GM08714 (cell line): ENCODE results near the gene MYL4.

Experiments
- H3K4me3 ChIP-seq: fragments of 200-500 bp; sonication (Bioruptor generic); 2 replicates; pipeline ENCODE4 v1.5.1; 2014; ENCODE audit warnings: mild to moderate bottlenecking, low read length, inconsistent platforms
- ZNF274 ChIP-seq: IDR thresholded peaks from 2 replicates; pipeline ENCODE4 v1.6.1; 2012; ENCODE audit warnings: mild to moderate bottlenecking, low read depth, low read length

The MYL4 gene

GRCh38 chr17:47238321-47239010, 29.3 kb downstream of the MYL4 start:
- no peak overlapping the region for H3K4me3 ChIP-seq
- no peak for TF ChIP-seq ZNF274

GRCh38 chr17:47239619-47239966, 30.4 kb downstream of the MYL4 start:
- H3K4me3 ChIP-seq = no peak overlapping the region
- TF ChIP-seq ZNF274 = no peak

- no peak overlapping the region for H3K4me3 ChIP-seq
- no peak for TF ChIP-seq ZNF274
Observed at GRCh38 chr17:47239967-47240651, 31.0 kb downstream of the MYL4 start.

- H3K4me3 ChIP-seq = no peak overlapping the region
- no peak for TF ChIP-seq ZNF274
Observed at GRCh38 chr17:47240806-47241205, 31.7 kb downstream of the MYL4 start.

- TF ChIP-seq ZNF274 = no peak
- H3K4me3 ChIP-seq = no peak overlapping the region
Observed at GRCh38 chr17:47242648-47243047, 33.5 kb downstream of the MYL4 start.

- TF ChIP-seq ZNF274 = no peak
- no peak overlapping the region for H3K4me3 ChIP-seq
Observed at GRCh38 chr17:47243737-47244598, 34.8 kb downstream of the MYL4 start.

GRCh38 chr17:47244697-47245096, 35.5 kb downstream of the MYL4 start:
- TF ChIP-seq ZNF274 = no peak

DNA sequence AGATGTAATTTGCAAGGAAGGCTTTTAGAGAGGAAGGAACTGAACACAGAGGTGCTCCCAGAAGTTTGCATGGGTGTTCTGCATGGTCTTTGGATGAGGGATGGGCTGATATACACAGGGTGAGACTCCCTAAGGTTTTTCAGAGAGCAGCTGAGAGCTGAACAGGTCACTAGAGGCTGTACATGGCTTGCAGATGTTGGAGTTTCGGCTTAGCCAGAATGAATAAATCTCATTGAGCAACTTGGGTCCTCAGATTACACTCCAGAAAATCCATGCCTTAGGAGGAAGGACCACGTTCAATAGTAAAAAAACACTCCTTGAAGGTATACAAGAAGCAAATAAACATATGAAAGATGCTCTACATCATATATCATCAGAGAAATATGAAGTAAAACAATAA, 37.0 kb downstream of the MYL4 start:
- TF ChIP-seq ZNF274 = no peak

More at GRCh38 chr17:47244697-47245096, 35.5 kb downstream of the MYL4 start:
- H3K4me3 ChIP-seq = no peak overlapping the region

GRCh38 chr17:47250855-47251254, 41.7 kb downstream of the MYL4 start:
- no peak for TF ChIP-seq ZNF274
- no peak overlapping the region for H3K4me3 ChIP-seq

More for the DNA sequence above, 37.0 kb downstream of the MYL4 start:
- no peak overlapping the region for H3K4me3 ChIP-seq

- TF ChIP-seq ZNF274 = no peak
- no peak overlapping the region for H3K4me3 ChIP-seq
Observed at GRCh38 chr17:47251421-47251940, 42.3 kb downstream of the MYL4 start.

DNA sequence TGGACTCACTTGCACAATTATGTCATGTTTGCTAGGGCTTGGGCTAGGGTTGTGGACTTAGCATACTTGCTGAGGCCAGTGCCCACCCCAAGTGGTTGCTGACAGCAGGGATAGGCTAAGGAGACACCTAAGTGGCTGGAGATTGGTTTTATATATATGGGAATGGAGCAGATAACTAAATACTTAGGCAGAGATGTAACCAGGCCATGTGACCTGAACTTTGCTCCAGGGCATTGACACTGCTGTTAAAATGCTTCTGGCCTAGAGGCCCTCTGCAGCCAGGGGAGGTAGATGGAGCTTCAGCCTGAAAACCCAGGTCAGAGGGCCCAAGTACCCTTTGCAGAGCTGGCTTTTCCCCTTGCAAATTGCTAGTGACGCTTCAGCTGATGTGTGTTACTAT, 43.1 kb downstream of the MYL4 start:
- H3K4me3 ChIP-seq = no peak overlapping the region
- TF ChIP-seq ZNF274 = no peak

- H3K4me3 ChIP-seq = peak overlapping the region; percentile 70; the same call in 1 of the 2 replicates
- no peak for TF ChIP-seq ZNF274
Observed at GRCh38 chr17:47252766-47253512, 43.8 kb downstream of the MYL4 start.

DNA sequence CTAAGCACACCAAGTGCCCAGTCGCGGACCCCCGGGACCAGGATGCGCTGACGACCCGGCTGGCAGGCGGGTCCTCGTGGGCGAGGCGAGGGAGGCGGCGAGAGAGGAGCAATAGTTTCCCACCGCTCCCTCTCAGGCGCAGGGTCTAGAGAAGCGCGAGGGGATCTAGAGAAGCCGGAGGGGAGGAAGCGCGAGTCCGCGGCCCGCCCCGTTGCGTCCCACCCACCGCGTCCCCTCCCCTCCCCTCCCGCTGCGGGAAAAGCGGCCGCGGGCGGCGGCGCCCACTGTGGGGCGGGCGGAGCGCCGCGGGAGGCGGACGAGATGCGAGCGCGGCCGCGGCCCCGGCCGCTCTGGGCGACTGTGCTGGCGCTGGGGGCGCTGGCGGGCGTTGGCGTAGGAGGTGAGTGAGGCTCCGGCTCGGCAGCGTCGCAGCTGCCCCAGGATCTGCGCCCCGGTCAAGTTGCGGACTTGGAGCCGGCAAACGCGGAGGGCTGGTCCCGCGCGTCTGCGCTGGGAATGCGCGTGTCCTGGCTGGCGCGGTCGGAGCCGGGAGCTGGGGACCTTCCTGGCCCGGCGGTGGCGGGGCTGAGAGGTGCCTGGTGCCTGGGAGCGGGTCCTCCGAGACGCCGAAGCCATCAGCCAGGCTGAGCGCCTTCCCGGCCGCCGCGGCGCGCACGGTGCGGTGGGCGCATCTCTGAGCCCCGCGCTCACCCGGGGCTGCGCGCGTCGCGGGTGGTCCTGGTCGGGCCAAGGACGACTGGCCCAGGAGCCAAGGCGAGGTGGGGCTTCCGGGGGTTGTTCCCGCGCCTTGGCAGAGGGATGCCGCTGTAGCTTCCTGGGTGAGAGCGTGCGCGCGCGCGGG, 44.6 kb downstream of the MYL4 start, which contains the start of gene ITGB3:
Gene ITGB3 (plus strand): TSS at position 287 of the 862 bp plus-strand sequence. CDS start 35 bp downstream, at position 322.
- H3K4me3 ChIP-seq = peak within 1 kb of the TSS; percentile 70
- TF ChIP-seq ZNF274 = no peak
